22Rv1 (cell line): Measurements from ENCODE around the gene COG5.
A peak's percentile ranks its signal among the peaks of the same experiment; 100 is the strongest.

Source experiments
- H3K27ac ChIP-seq: fragments of 450-650 bp; 2 replicates; pipeline ENCODE4 v1.5.1; 2017
- CTCF ChIP-seq: fragments of 450-650 bp; IDR thresholded peaks from 2 replicates; pipeline ENCODE4 v1.5.1; 2017; ENCODE audit warnings: mild to moderate bottlenecking
- ZFX ChIP-seq: fragments of 450-650 bp; IDR thresholded peaks from 2 replicates; pipeline ENCODE4 v1.6.1; 2017; ENCODE audit warnings: antibody characterized with exemption, borderline replicate concordance

COG5 gene

DNA sequence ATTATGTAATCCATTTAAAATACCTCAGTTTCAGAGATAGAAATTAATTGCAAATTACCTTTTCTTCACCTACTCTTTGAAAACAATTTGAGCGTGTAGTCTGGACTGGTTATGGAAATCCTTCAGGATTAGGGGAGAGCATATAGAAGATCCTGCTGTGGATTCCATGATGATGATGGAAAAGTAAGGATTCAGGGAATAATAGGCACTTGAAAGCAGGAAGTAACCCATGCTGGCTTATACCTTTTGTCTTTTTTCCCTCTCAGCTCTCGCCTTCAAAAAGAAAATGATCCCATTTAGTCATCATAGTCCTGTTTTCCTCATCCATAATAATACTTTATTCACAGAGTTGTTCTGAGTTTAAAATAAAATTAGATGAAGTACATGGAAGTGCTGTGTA, 390.5 kb downstream of the COG5 start:
- H3K27ac ChIP-seq, result no peak overlapping the region
- no peak for TF ChIP-seq CTCF
- TF ChIP-seq ZFX, result no peak

GRCh38 chr7:107172276-107173032, 391.3 kb downstream of the COG5 start:
- H3K27ac ChIP-seq, result no peak overlapping the region
- TF ChIP-seq ZFX, result no peak

DNA sequence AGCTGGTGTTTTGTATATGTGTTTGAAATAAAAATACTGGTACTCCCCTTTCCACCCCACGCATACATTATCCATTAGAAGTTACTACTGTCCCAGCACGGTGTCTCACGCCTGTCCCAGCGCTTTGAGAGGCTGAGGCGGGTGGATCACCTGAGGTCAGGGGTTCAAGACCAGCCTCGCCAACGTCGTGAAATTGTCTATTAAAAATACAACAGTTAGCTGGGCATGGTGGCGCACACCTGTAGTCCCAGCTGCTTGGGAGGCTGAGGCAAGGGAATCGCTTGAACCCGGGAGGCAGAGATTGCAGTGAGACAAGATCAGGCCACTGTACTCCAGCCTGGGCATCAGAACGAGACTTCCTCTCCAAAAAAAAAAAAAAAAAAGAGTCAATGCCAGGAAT, 392.2 kb downstream of the COG5 start:
- no peak for TF ChIP-seq ZFX
- no peak for TF ChIP-seq CTCF
- H3K27ac ChIP-seq, result no peak overlapping the region

GRCh38 chr7:107170051-107170915, 393.4 kb downstream of the COG5 start:
- TF ChIP-seq ZFX (no peak), CTCF (no peak; the same call in 1 of the 2 replicates)
- H3K27ac ChIP-seq, result peak overlapping the region; percentile 94

- H3K27ac ChIP-seq, result peak overlapping the region; percentile 94
- TF ChIP-seq ZFX, result no peak
- TF ChIP-seq CTCF, result peak; percentile 24; the same call in 1 of the 2 replicates
These were observed 394.3 kb downstream of the COG5 start for GRCh38 chr7:107169120-107170050.

GRCh38 chr7:107168233-107169119, 395.2 kb downstream of the COG5 start, which contains the start of gene HBP1:
HBP1 (plus strand) TSS chr7:107169003; CDS start chr7:107179894, 10,891 bp downstream.
- peak within 1 kb of the TSS; percentile 94 for H3K27ac ChIP-seq
- no peak for TF ChIP-seq ZFX
- no peak for TF ChIP-seq CTCF
